ENCODE data around the gene MAGOH.

MAGOH gene

GRCh38 chr1:53270107-53270506 is 31.8 kb upstream of the MAGOH start:
- no peak for DNase-seq

GRCh38 chr1:53267761-53268160 is 29.4 kb upstream of the MAGOH start:
- no peak for DNase-seq

GRCh38 chr1:53266038-53266437 is 27.7 kb upstream of the MAGOH start:
- no peak for DNase-seq

DNA sequence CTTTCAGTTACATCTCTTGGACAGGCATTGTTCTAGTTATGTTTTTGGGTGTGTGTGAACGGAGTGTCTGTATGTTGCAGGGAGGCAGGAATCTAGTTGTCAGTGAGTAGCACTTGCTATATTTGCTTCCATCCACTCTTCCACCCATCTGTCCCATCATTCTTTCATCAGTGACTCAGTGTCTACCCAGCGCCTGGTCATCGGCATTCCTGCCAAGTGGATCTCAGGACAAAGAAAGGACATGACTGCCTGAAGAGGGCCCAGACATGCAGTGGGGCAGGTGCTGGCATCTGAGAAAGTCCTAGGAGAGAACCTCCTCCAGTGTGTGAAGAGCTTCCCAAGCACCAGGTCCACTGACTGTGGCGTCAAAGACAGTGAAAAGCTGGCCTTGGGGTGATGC is 27.3 kb upstream of the MAGOH start:
- DNase-seq, result no peak

DNA sequence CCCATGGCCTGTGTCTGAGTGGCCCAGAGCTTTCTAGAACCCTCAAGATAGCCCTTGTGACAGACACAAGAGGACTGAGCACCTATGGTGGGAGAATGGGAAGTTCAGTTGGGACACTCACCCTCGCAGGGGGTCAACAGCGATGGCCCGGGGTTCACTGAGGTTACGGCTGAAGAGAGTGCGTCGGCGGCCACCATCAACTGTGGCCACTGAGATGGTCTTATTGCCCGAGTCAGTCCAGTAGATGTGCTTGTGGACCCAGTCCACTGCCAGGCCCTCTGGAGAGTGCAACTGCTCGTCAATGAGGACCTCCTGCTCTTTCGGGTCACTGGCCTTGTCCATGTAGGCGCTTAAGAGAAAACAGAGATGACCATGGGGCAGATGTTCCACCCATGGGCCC is 25.7 kb upstream of the MAGOH start:
- no peak for DNase-seq

DNA sequence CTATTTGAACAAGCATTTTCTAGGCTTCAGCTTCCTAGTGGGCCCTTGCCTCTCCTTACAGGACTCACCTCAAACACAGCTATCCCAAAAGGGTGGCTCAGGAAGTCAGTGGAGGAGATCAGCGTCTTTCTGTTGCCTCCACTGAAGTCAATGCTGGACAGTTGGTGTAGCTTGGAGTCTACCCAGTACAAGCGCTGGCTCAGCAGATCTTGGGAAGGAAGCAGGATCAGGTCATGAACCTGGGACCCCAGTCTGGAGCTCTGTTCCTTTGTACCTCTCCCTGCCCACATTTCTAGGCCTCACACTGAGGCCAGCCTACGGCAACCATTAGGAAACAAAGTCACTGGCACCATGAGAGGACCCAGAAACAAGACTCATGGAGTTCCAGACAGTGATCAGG is 23.7 kb upstream of the MAGOH start:
- DNase-seq, result no peak

- no peak for DNase-seq
Measured at GRCh38 chr1:53260631-53261247, 22.4 kb upstream of the MAGOH start.

DNA sequence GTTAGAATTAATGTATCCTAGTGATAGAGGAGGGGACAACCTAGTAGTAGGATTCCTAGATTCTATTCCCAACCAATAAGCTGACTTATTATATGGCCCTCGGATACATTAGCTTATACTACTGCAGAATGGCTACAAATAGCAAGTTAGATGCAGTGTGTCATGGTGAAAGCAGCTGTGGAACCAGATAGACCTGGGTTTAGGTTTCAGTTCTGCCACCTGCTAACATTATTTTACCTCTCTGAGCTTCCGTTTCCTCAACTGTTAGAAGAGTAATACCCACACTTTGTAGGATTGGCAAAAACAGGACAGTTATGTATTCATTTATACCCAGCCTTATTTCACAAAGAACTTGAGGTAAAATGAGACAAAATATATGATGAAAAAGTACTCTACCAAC is 21.6 kb upstream of the MAGOH start:
- DNase-seq, result no peak

- DNase-seq, result no peak
Measured at GRCh38 chr1:53258216-53258615, 19.9 kb upstream of the MAGOH start.

GRCh38 chr1:53257454-53258081 is 19.2 kb upstream of the MAGOH start:
- DNase-seq, result no peak

DNA sequence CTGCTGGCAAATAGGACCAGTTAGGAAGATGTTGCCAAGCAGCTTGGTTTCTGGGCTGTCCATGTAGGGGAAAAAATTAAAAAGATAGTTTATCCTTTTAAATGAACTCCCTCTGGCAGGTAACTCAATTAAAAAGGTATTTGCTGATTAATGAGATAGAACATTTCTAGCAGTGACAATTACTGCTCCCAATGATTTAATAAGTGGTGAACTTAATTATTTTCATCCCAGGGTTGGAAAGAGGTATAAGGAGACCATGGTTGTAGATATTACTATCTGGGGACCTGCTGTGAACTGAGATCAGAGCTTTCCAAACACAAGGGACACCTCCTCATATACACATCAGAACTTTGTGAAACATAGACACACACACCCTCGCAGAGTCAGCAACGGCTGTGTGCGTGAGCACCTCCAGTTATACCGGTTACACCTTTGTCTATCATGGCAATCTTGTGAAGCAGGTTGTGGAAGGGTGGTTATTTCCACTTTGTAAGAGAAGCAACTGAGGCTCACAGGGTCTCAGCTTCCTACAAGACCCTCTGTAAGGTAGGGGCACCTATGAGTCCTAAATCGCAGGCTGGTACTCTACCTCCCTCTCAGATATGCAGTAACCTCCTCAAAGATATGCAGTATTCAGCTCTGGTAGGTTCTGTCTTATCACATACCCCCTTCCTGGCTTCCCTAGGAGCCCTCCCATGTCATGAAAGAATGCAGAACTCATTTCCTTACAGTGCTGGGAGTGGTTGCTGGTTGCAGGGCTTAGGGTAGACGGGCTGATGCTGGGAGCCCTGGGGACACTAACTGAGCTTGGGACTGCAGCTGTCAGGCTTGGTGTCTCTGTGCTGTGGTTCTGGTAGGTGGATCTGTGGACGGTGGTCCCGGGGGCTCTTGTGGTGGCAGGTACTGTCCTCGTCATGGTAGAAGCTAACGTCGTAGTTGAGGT is 18.5 kb upstream of the MAGOH start:
- no peak for DNase-seq

GRCh38 chr1:53255031-53255430 is 16.7 kb upstream of the MAGOH start:
- DNase-seq, result no peak

GRCh38 chr1:53254011-53254640 is 15.8 kb upstream of the MAGOH start:
- no peak for DNase-seq

GRCh38 chr1:53250325-53250724 is 12.0 kb upstream of the MAGOH start:
- no peak for DNase-seq

DNA sequence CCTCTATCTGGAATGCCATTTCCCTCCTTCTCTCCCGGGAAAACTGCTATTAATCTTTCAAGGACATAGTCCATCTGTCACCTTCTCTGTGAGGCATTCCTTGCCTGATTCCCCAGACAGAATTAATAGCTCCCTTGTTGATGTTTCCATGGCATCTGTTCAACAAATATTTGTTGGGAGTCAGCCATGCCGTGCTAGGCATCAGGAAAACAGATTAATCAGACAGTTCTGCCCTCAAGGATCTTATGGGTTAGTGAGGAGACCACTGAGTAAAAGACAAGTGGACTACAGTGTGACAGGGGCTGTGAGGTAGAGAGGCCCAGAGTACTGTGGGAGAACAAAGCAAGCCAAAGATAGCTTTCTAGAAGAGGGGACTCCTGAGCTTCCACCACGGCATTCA is 11.4 kb upstream of the MAGOH start:
- DNase-seq, result no peak

GRCh38 chr1:53246261-53247134 is 8.2 kb upstream of the MAGOH start:
- no peak for DNase-seq

GRCh38 chr1:53244141-53244540 is 5.8 kb upstream of the MAGOH start:
- no peak for DNase-seq

- DNase-seq, result no peak
Measured at GRCh38 chr1:53242381-53242780, 4.1 kb upstream of the MAGOH start.

DNA sequence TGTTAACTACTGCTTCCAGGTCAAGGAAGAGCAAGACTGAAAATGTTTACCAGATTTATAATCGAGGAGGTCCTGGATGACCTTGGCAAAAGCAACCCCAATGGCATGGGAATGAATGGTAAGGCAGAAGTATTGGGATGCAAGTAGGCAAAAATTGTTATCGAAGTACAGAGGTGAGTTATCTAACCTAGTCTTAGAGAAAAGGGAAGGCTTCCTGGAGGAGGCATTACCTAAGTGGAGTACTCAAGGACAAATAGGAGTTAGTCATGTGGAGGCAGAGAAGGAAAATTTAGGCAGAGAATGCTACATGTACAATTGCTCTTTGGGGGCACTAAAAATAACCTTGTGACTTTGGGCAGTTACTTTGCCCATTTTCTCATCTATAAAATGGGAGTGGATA is 3.5 kb upstream of the MAGOH start:
- no peak for DNase-seq

DNA sequence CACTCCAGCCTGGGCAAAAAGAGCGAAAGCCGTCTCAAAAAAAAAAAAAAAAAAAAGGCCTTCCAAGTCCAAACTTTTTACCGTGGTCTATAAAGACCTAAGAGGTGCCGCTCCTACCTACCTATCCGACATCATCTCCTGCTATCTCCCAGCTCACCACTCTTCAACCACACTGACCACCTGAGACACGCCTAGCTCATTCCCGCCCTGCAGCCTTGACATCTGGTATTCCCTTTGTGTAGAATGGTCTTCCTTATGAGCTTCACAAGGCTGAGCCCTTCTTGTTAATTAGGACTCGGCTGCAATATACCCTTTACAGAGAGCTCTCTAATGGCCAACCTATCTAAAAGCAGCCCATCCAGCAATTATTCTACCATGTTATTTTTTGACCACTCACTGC is 680 bp downstream of the MAGOH start:
- no peak for DNase-seq

- DNase-seq, result no peak
Measured at GRCh38 chr1:53220962-53221286, 17.4 kb downstream of the MAGOH start.

- DNase-seq, result peak; percentile 90
Measured at GRCh38 chr1:53220171-53220961, 18.0 kb downstream of the MAGOH start, which contains the start of gene CZIB. Gene CZIB, minus strand, starts transcription at chr1:53220634. Its CDS starts 59 bp downstream, at chr1:53220575.
